GM12891 (cell line): Measurements from ENCODE around the gene MARK3.

Experiments used
- POLR2A ChIP-seq: IDR thresholded peaks from 2 replicates; pipeline ENCODE4 v1.6.1; 2011; ENCODE audit warnings: low read depth, low read length, control low read depth
- POLR2AphosphoS5 ChIP-seq: IDR thresholded peaks from 2 replicates; pipeline ENCODE4 v1.6.1; 2011; ENCODE audit warnings: low read depth, low read length, control low read depth
- TAF1 ChIP-seq: IDR thresholded peaks from 2 replicates; pipeline ENCODE4 v1.6.1; 2011; ENCODE audit warnings: low read depth, low read length, control low read depth

GRCh38 chr14:103552846-103553210 lies 167.6 kb downstream of the MARK3 start:
- TF ChIP-seq TAF1 (no peak), POLR2A (no peak), POLR2AphosphoS5 (no peak)
